ENCODE measurements around the gene KLLN. TPM values are rescaled to one million over a fixed set of nuclear protein-coding genes. Genes with fewer than 3 reads are reported as not detected.

The KLLN gene
- total and polyA plus RNA-seq, 12 donors: 0.15 to 0.69 (median 0.39) TPM

DNA sequence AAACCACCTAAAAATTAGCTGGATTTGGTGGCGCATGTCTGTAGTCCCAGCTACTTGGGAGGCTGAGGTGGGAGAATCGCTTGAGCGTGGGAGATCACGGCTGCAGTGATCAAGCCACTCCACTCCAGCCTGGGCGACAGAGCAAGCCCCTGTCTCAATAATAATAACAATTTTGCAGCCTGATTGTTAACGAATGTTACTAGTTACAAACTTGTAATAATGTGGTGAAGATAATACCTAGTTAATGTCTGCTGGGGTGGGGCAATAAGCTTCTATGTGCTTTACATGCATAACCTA, 44.1 kb downstream of the KLLN start:
- Histone ChIP-seq H3K9me3 (no peaks in the 10 kb centered on the region), H3K4me3 (peak overlapping the region in 2 of 10 donors; percentile 78 to 85), H3K4me1 (peaks cover 0 to 38% (median 31%) of the 10 kb centered on the region in 9 donors), H3K27me3 (no peaks in the 10 kb centered on the region), H3K27ac (no peak overlapping the region), H3K36me3 (peaks cover 0 to 5% (median 0%) of the 10 kb centered on the region in 9 donors)
- WGBS, 2 donors: 90 to 92% methylated on average over 6 of the region's 6 CpGs
- no peak for DNase-seq
- ATAC-seq: no peak
- intact Hi-C loops (cut with DNase I): no loop called here
- TF ChIP-seq, protein P1, sequence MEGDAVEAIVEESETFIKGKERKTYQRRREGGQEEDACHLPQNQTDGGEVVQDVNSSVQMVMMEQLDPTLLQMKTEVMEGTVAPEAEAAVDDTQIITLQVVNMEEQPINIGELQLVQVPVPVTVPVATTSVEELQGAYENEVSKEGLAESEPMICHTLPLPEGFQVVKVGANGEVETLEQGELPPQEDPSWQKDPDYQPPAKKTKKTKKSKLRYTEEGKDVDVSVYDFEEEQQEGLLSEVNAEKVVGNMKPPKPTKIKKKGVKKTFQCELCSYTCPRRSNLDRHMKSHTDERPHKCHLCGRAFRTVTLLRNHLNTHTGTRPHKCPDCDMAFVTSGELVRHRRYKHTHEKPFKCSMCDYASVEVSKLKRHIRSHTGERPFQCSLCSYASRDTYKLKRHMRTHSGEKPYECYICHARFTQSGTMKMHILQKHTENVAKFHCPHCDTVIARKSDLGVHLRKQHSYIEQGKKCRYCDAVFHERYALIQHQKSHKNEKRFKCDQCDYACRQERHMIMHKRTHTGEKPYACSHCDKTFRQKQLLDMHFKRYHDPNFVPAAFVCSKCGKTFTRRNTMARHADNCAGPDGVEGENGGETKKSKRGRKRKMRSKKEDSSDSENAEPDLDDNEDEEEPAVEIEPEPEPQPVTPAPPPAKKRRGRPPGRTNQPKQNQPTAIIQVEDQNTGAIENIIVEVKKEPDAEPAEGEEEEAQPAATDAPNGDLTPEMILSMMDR (IDR thresholded peaks at IDR 0.05): no peak

DNA sequence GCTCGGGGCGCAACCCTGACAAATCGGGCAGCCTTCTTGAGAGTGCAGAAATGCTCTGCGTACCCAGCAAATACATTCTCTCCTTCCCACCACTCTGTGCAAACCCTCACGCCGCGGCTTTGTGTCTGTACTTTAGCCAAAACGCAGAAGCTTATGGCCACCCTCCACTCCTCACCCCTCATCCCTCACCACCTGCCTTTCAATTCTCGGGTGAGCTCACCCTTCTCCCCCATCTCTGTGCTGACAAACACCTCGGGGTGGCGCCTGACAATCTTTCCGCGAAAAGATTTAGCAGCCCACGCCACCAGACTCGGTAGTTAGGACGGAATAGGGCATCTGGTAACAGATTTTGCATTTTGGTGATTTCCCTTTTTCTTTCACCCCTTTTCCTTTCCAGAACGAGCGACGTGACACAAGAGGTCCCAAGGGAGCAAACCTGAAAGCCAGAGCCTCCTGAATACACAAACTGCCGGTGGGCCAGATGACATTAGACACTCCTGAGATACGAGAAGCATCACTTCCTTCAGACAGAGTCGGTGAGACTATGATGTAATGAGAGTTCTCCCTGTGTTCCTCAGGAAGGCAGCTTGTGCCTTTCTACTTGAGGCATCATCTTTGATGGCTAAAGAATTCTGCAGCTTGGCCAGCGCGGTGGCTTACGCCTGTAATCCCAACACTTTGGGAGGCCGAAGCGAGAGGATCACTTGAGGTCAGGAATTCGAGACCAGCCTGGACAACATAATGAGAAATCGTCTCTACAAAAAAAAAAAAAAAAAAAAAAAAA, 44.6 kb downstream of the KLLN start:
- DNase-seq: peak in 1 of 2 donors; percentile 11
- Histone ChIP-seq H3K36me3 (peaks cover 0 to 11% (median 0%) of the 10 kb centered on the region in 9 donors), H3K9me3 (no peaks in the 10 kb centered on the region), H3K27ac (peak overlapping the region; percentile 40 to 97 (median 90)), H3K27me3 (no peaks in the 10 kb centered on the region), H3K4me1 (peaks cover 0 to 43% (median 31%) of the 10 kb centered on the region in 9 donors), H3K4me3 (peak overlapping the region; percentile 43 to 87 (median 76))
- ATAC-seq: peak; percentile 25 to 68 (median 44)
- intact Hi-C loops (cut with DNase I): no loop called here
- 16 to 17% methylated on average over 29 of the region's 29 CpGs for WGBS, 2 donors
- TF ChIP-seq, protein P1 (IDR thresholded peaks at IDR 0.05): no peak

DNA sequence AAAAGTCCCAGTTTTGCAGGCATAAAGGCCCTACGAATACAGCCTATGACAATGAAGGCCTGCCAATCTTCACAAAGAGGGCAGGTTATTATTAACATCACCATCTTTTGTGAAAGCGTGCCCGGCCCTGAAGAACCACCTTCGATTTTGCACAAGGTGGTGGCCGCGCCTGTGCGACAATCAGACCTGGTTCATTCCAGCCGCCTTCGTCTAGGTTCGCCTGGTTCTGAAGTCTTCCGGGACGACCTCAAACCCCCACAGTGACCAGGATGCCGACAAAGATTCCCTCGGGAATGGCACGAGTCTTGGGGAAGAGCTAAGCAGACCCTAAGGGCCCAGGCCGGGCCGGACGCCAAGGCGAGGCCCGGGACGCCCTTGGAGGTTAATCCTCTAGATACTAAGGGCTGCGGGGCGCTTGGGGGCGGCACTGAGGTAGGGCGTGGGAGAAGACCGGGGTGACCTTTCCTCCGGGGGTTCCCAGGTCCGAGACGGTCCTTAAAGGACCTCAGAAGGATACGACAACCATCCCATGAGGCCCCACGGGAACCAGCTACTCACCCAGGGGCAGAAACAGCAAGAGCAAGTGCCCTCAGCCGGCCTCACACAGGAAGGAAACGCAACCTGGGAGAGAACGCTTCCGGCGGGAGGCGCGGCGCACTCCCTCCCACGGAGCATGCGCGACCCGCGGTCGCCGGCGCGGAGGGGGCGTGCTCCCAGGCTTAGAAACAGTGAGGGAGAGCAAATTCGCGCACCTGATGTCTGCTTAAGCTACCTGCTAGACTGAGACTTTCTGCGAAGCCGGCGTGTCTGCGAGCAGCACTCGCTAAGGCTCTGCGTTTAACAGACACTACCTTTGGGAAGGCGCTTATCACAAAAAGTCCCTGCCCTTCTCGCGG, 45.5 kb downstream of the KLLN start, which contains the start of gene ATAD1:
ATAD1 (minus strand) TSS at position 618 of the 896 bp plus-strand sequence. CDS start 3,627 bp downstream, outside the sequence.
- Histone ChIP-seq H3K4me3 (peak within 1 kb of the TSS; percentile 43 to 87 (median 76)), H3K36me3 (peaks cover 0 to 18% (median 0%) of the 10 kb centered on the region in 9 donors), H3K9me3 (no peaks in the 10 kb centered on the region), H3K4me1 (peaks cover 0 to 45% (median 31%) of the 10 kb centered on the region in 9 donors), H3K27me3 (no peaks in the 10 kb centered on the region), H3K27ac (peak within 1 kb of the TSS; percentile 40 to 97 (median 90))
- ATAC-seq (peak; percentile 98 to 99 (median 98)), DNase-seq (peak; percentile 82 to 84)
- TF ChIP-seq, protein P1 (IDR thresholded peaks at IDR 0.05): peak in 4 of 9 donors; percentile 31 to 53 (median 42)
- 0 to 1% methylated on average over 60 of the region's 60 CpGs for WGBS, 2 donors
- intact Hi-C loops (cut with DNase I): no loop called here

All from heart right ventricle (tissue), 16 donors.